NCI-H1436 treated with DMSO at 0.1 percent for 48 hours (cell line): ENCODE results near the gene SLAMF9.

Experiments
- DNase-seq: peaks from one replicate; lab custom pipeline; 2025; lab: John Stamatoyannopoulos, UW

SLAMF9 gene

DNA sequence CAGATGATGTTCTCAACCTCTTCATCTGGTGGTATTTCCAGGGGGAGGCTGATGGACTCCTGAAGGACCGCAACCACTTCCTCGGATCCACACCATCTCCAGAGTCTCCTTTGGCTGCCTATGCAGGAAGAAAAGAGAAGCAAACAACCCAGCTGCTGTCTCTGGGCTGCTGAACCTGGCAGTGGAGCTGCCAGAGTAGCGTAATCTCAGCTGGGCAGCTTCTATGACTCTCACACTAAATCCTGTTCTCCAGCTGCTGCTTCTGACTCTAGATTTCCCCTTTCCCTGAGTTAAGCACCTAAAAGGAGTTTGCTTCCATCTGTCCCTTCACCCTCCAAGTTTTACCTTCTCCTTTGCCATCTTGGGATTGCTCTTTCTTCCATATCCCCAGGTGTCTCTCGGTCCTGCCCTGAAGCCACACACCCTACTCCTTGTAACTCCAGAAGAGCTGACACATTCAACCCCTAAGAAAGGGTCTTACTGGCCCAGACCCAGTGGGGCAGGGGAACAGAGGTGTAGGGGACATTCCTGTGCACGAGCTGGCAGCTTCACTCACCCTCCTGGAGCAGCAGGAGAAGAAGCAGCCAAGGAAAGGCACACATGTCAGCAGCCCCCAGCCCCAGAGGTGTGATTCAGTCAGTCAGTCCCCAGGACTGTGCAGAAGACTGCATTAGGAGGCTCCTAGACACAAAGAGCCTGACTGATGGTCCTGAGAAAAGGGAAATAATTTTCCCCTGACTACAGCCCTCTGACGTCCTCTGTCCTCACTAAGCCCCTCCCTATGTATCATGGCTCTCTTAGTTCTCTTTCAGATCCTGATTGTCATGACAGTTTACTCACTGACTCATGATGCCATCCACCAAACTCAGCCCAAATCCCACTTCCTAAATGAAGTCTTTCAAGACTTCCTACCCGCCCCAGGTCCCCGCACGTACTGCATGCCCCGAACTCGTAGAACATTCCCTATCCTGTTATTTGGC, at the start of gene SLAMF9:
Gene SLAMF9 (minus strand): TSS at position 702 of the 980 bp plus-strand sequence. CDS start 100 bp downstream, at position 602.
- DNase-seq, result no peak

DNA sequence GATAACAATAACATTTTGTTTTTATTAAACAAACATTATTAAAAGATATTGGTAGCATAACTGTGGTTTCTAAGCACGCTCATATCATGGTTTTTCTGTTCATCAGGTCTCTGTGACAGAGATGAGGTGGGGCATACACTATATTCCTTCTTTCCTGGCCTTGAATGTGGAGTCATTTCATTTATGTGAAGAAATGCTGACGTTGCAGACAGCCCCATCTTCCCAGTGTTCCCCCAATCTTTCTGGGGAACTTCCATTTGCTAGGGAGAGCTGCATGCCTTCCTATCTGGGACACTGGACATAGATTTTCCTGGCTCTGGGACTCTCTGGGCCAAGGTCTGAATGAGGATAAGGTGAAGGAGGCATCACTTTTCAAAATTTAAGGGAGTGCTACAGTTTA, 47.4 kb upstream of the SLAMF9 start:
- no peak for DNase-seq

DNA sequence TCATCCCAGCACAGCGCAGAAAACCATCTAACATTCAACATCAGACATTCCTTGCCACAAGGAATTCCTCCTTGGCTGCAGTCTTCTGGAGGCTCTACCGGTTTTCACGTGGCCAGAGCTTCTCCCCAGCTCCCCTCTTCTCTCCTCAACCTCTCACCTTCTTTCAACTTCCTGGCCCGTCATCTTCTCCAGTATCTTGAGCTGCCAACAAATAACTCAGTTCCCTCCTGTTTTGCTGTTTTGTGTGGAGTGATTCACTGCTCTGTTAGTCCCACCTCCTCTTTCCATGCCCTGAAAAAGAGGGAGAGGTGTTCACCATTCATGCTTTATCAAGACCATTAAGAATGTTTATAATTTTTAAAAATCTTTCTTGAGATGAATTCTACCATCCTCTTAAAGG, 45.2 kb upstream of the SLAMF9 start:
- no peak for DNase-seq

GRCh38 chr1:159996653-159997052, 42.6 kb upstream of the SLAMF9 start:
- DNase-seq, result no peak

- no peak for DNase-seq
These were observed 40.9 kb upstream of the SLAMF9 start for GRCh38 chr1:159994896-159995295.

GRCh38 chr1:159993911-159994310, 39.9 kb upstream of the SLAMF9 start:
- no peak for DNase-seq

DNA sequence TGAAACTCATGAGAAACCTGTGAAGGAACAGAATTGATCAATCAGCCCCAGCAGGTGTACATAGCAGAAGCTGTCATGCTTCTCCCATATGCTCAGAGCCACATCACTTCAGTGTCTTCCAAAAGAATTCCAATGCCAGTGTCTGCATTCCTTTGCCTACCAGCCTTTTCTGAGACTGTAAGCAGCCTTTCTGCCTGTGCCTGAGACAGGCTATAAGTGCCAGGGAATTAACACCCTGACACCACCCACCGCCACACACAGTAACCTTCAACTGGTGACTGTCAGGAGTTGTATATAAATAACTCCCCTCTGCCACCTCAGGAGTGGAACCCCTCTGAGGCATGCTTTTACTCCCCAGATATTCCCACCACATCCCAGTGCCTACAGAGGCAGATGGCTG, 38.1 kb upstream of the SLAMF9 start:
- no peak for DNase-seq

- no peak for DNase-seq
These were observed 37.5 kb upstream of the SLAMF9 start for GRCh38 chr1:159991513-159991912.

GRCh38 chr1:159990005-159990404, 36.0 kb upstream of the SLAMF9 start:
- DNase-seq, result no peak

- DNase-seq, result no peak
These were observed 35.5 kb upstream of the SLAMF9 start for GRCh38 chr1:159989581-159989980.

GRCh38 chr1:159988006-159988405, 34.0 kb upstream of the SLAMF9 start:
- DNase-seq, result no peak

DNA sequence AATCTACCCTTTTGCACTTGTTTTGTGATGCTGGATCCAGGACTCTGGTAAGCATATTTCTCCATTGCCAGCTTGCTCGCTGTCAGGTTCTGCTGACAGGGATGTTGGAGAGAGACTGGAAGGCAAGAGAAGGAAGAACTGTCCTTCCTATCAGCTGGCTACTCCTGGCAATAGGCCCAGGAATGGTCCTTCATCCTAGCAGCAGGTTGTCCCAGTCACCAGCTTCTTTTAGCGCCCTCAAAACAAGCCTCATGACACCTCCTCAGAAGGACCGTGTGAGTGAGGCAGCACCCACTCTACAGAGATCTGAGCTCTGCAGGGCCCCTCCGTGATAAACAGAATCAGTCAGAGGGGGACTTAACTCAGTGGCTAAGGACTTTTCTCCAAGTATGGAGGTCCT, 33.1 kb upstream of the SLAMF9 start:
- DNase-seq, result no peak

DNA sequence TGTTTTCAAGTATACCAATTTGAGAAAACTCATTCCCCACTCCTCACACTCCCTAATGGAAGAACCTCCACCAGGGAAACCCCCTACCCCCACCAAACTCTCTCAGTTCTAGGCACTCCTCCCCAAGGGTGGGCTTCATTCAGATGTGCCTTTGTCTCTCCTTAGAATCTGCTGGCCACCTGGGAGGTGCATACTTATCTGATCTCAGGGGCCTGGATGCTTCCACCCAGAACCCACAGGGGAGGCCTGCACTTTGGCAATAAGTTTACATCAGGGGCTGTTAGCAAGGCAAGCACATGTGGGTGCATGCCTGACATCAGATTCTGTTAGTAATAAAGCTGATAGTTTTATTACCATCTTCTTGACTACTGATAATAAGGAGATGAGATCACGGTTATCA, 32.5 kb upstream of the SLAMF9 start:
- no peak for DNase-seq

GRCh38 chr1:159986093-159986492, 32.1 kb upstream of the SLAMF9 start:
- no peak for DNase-seq

DNA sequence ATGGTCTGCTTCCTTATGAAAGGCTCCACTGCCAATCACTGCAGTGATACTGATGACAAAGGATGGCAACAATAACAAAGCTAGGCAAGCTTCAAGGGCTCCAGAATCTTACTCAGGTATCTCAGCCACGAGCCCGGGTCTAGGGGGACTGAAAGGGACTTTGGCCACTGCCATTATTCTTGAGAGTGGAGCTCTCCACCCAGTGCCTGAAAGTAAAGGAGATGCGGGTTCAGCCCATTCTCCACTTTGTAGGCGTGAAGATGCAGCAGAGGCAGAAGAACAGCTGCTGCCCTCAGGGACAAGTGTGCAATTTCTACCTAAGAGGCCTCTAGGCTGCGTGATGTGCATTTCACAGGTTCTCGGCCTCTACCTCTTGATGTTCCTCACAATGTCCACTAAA, 31.4 kb upstream of the SLAMF9 start:
- no peak for DNase-seq

DNA sequence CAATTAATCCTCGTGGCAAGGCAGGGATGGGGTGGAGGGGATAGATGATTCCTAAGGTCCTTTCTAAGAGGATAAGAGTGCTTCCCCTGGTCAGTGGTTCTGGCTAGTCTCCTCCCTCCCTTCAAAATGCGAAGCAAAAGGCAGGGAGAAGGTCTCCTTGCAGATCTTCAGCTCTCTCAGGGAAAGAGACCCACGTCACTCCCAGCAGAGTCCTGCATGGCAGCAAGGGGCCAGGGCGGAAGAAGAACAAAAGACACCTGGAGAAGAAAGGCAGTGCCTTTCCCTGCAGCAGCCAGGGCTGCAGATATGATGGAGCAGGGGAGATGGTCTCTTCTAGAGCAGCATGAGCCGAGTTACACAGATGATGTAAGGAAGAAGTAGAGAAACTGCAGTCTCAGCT, 29.6 kb upstream of the SLAMF9 start:
- no peak for DNase-seq

GRCh38 chr1:159982280-159982679, 28.2 kb upstream of the SLAMF9 start:
- no peak for DNase-seq

DNA sequence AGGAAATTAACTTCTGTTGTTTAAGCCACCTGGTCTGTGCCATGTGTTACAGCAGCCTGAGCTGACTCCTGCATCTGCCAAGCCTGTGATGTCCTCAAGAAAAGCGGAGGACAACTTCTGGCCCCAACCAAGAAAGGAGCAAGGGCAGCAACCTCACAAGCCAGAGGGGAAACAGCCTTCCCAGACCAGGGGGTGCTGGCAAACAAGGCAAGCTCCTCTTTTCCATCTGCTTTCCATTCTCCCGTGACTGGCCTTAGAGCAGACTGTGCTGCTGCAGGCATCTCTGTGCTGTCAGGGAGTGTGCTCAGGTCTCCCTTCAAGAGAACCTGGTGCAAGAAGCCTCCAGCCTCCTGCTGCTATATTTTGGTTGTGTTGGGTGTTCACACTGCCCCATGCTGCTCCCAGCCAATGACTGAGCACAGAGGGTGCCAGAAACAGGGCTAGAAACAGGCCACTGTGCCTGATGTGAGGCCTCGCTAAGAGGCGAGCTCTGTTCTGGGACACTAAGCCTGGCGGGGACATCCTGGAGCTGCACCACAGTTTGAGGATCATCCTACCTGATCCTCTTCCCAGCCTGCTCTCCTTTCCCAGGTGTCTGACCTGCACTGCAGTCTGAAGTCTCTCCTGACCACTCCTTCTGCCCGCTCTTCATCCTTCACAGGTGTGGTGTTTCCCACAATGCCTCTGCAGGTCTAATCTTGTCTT, 27.5 kb upstream of the SLAMF9 start:
- DNase-seq, result no peak

GRCh38 chr1:159980786-159981185, 26.7 kb upstream of the SLAMF9 start:
- DNase-seq, result no peak

- DNase-seq, result no peak
These were observed 26.0 kb upstream of the SLAMF9 start for GRCh38 chr1:159980076-159980475.

DNA sequence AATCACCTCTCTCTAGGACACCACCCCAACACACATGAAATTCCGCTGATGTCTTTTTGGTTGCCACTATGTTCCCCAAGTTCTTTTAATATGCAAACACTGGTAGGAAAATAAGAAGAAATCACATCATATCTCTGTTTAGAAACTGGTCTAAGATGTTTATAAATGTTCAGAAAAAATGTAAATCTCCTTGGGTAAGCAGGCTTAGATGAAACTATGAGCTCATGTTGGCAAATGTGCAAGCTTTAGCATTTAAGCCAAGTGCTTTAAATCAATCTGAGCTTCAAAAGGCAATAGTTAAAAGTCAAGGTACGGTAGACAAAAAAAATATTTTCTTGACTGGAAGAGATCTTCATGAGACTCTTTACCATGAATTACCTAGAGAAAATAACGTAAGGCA, 25.2 kb upstream of the SLAMF9 start:
- no peak for DNase-seq

DNA sequence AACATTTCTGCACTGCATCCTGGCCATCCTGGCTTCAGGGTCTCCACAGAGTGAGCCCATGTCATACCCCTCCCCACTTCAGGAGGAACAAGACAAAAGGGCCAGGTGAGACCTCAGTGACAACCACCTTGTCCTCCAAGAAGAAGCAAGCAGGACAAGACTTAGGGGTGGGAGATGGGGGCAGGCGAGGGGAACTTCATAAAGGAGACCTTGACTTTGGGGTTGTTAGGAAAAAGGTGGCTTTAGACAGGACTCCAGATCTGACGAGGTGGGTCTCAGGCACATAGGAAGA, 24.0 kb upstream of the SLAMF9 start:
- no peak for DNase-seq

- DNase-seq, result no peak
These were observed 23.5 kb upstream of the SLAMF9 start for GRCh38 chr1:159977364-159978106.
